SK-N-SH (cell line): ENCODE data around the gene ZBTB34. TPM values are rescaled to one million over a fixed set of nuclear protein-coding genes. Genes with fewer than 3 reads are reported as not detected.

ENCODE experiments used
- CTCF ChIA-PET: fragments of 300-600, 350-600 bp; formaldehyde crosslinking; extraction: SDS; loops from one replicate; lab custom pipeline; 2021; lab: Yijun Ruan, JAX
- POLR2A ChIA-PET: fragments of 350-600 bp; sonication (Branson Sonifier 250); formaldehyde crosslinking; extraction: SDS; loops from one replicate; lab custom pipeline; 2020; ENCODE audit warnings: antibody characterized with exemption, inconsistent platforms; lab: Yijun Ruan, JAX
- DNase-seq: peaks from one replicate; pipeline ENCODE4 v3.0.0; 2012
- H2AFZ ChIP-seq: fragments of 200-600 bp; sonication (generic); 2 replicates; pipeline ENCODE4 v1.8.1; 2016; ENCODE audit warnings: antibody characterized with exemption, mild to moderate bottlenecking, low read depth
- H3F3A ChIP-seq: fragments of 200-600 bp; sonication (generic); replicated peaks from 2 replicates; pipeline ENCODE3; 2016; ENCODE audit warnings: antibody characterized with exemption, mild to moderate bottlenecking; ENCODE audit not compliant: insufficient read depth
- H3K27ac ChIP-seq, 2 experiments: fragments of 200-500 bp in 1 of 2; fragments of 200-600 bp in 1 of 2; sonication (Bioruptor generic) in 1 of 2; sonication (generic), shearing (Covaris generic) in 1 of 2; 2 replicates each; pipeline versions ENCODE4 v1.5.1 to v1.6.1; 2014 to 2016; ENCODE audit warnings: low read depth in 2 of 2, inconsistent platforms in 1 of 2, low read length in 1 of 2, mild to moderate bottlenecking in 1 of 2, mixed read lengths in 1 of 2
- H3K27me3 ChIP-seq: fragments of 200-600 bp; sonication (generic), shearing (Covaris generic); 2 replicates; pipeline ENCODE4 v1.6.1; 2016; ENCODE audit warnings: mixed run types; ENCODE audit not compliant: insufficient read depth
- H3K36me3 ChIP-seq, 2 experiments: fragments of 200-500 bp in 1 of 2; fragments of 200-600 bp in 1 of 2; sonication (Bioruptor generic) in 1 of 2; sonication (generic) in 1 of 2; replicated peaks in 1 of 2; 2 replicates each; pipeline versions ENCODE3 to v1.5.1; 2014 to 2016; ENCODE audit warnings: low read length in 1 of 2, mild to moderate bottlenecking in 1 of 2; ENCODE audit not compliant: insufficient read depth in 2 of 2, control insufficient read depth in 1 of 2
- H3K4me1 ChIP-seq, 2 experiments: fragments of 200-500 bp in 1 of 2; fragments of 200-600 bp in 1 of 2; sonication (Bioruptor generic) in 1 of 2; sonication (generic), shearing (Covaris generic) in 1 of 2; 2 replicates each; pipeline versions ENCODE4 v1.5.1 to v1.6.1; 2014 to 2016; ENCODE audit warnings: low read depth in 1 of 2, low read length in 1 of 2, mixed run types in 1 of 2; ENCODE audit not compliant: insufficient read depth in 2 of 2, control insufficient read depth in 1 of 2
- H3K4me2 ChIP-seq: fragments of 200-600 bp; sonication (generic), shearing (Covaris generic); 2 replicates; pipeline ENCODE4 v1.6.1; 2017; ENCODE audit warnings: mixed run types
- H3K4me3 ChIP-seq, 2 experiments: fragments of 200-500 bp in 1 of 2; fragments of 200-600 bp in 1 of 2; sonication (Bioruptor generic) in 1 of 2; sonication (generic), shearing (Covaris generic) in 1 of 2; 2 replicates each; pipeline versions ENCODE4 v1.5.1 to v1.8.1; 2014 to 2016; ENCODE audit warnings: low read depth in 2 of 2, inconsistent platforms in 1 of 2, low read length in 1 of 2, mild to moderate bottlenecking in 1 of 2, mixed read lengths in 1 of 2, moderate library complexity in 1 of 2
- H3K79me2 ChIP-seq: fragments of 200-600 bp; sonication (generic); 2 replicates; pipeline ENCODE4 v1.8.1; 2017; ENCODE audit warnings: mild to moderate bottlenecking; ENCODE audit not compliant: insufficient read depth
- H3K9ac ChIP-seq: fragments of 200-600 bp; sonication (generic); 2 replicates; pipeline ENCODE4 v1.6.1; 2017; ENCODE audit warnings: mixed run types
- H3K9me2 ChIP-seq: fragments of 200-600 bp; sonication (generic); 2 replicates; pipeline ENCODE4 v1.6.1; 2017; ENCODE audit warnings: mixed run types
- H3K9me3 ChIP-seq: fragments of 200-600 bp; sonication (generic); 2 replicates; pipeline ENCODE4 v1.6.1; 2017; ENCODE audit warnings: mixed run types, mild to moderate bottlenecking, moderate library complexity
- H4K20me1 ChIP-seq: fragments of 200-600 bp; sonication (generic); 2 replicates; pipeline ENCODE4 v1.6.1; 2017; ENCODE audit warnings: mild to moderate bottlenecking, mixed run types; ENCODE audit not compliant: insufficient read depth
- ELF1 ChIP-seq: IDR thresholded peaks from 2 replicates; pipeline ENCODE4 v1.4.0; 2012
- EP300 ChIP-seq, 2 experiments: IDR thresholded peaks; 2 replicates each; pipeline versions ENCODE4 v1.4.0 to v1.6.1; 2012; ENCODE audit warnings: borderline replicate concordance in 1 of 2, low read depth in 1 of 2, low read length in 1 of 2
- EZH2phosphoT487 ChIP-seq: fragments of 200-600 bp; sonication (generic); IDR thresholded peaks from 2 replicates; pipeline ENCODE4 v1.6.1; 2017; ENCODE audit warnings: low read depth, mixed run types, mild to moderate bottlenecking, antibody characterized with exemption, moderate library complexity, borderline replicate concordance
- GABPA ChIP-seq: IDR thresholded peaks from 2 replicates; pipeline ENCODE4 v1.4.0; 2012; ENCODE audit warnings: low read depth, mild to moderate bottlenecking
- IRF3 ChIP-seq: fragments of 150-350 bp; IDR thresholded peaks from 2 replicates; pipeline ENCODE4 v1.6.1; 2016; ENCODE audit warnings: mild to moderate bottlenecking, low read depth, low read length
- JUND ChIP-seq: IDR thresholded peaks from 2 replicates; pipeline ENCODE4 v1.4.0; 2012
- NFIC ChIP-seq: IDR thresholded peaks from 2 replicates; pipeline ENCODE4 v1.4.0; 2012; ENCODE audit warnings: borderline replicate concordance
- POLR2AphosphoS5 ChIP-seq: IDR thresholded peaks from 2 replicates; pipeline ENCODE4 v1.6.1; 2012; ENCODE audit warnings: low read depth, low read length
- RXRA ChIP-seq: IDR thresholded peaks from 2 replicates; pipeline ENCODE4 v1.4.0; 2012; ENCODE audit warnings: low read depth, mild to moderate bottlenecking, borderline replicate concordance
- TCF12 ChIP-seq: IDR thresholded peaks from 2 replicates; pipeline ENCODE4 v1.4.0; 2012
- TEAD4 ChIP-seq: IDR thresholded peaks from 2 replicates; pipeline ENCODE4 v1.4.0; 2012; ENCODE audit warnings: mild to moderate bottlenecking, borderline replicate concordance; ENCODE audit not compliant: insufficient read depth
- USF2 ChIP-seq: fragments of 150-350 bp; IDR thresholded peaks from 2 replicates; pipeline ENCODE4 v1.6.1; 2017; ENCODE audit warnings: antibody characterized with exemption, low read length, low read depth, borderline replicate concordance
- WGBS: methylation state at CpG from one replicate; pipeline ENCODE4 v1.1.6; 2017; ENCODE audit warnings: low lambda C conversion rate; 5-methylcytosine and 5-hydroxymethylcytosine counted together
- polyA plus RNA-seq, 3 experiments: library from polyadenylated mRNA; depleted of rRNA; stranded (reverse); fragments of >200 nt; gene quantifications; 2 replicates each; pipeline ENCODE4 v1.2.3, GENCODE V29; 2012
- TF ChIP-seq, protein P1 (sequence below): IDR thresholded peaks from 2 replicates; pipeline ENCODE4 v1.4.0; 2012; ENCODE audit warnings: low read depth, borderline replicate concordance
- TF ChIP-seq, protein P2 (sequence below): IDR thresholded peaks from 2 replicates; pipeline ENCODE4 v1.6.1; 2012; ENCODE audit warnings: mild to moderate bottlenecking, low read depth, low read length, moderate library complexity
- TF ChIP-seq, protein P3 (sequence below): fragments of 200-600 bp; sonication (generic); IDR thresholded peaks from 2 replicates; pipeline ENCODE4 v1.6.1; 2017; ENCODE audit warnings: antibody characterized with exemption, mild to moderate bottlenecking, moderate library complexity

ZBTB34 gene
- polyA plus RNA-seq, 1 of the 3 experiments (the other 2 are of a cell fraction) = 2.9 TPM

GRCh38 chr9:126844085-126844484, 16.4 kb upstream of the ZBTB34 start (continued):
- TF ChIP-seq USF2 = no peak
- TF ChIP-seq, protein P1, sequence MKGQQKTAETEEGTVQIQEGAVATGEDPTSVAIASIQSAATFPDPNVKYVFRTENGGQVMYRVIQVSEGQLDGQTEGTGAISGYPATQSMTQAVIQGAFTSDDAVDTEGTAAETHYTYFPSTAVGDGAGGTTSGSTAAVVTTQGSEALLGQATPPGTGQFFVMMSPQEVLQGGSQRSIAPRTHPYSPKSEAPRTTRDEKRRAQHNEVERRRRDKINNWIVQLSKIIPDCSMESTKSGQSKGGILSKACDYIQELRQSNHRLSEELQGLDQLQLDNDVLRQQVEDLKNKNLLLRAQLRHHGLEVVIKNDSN = no peak
- TF ChIP-seq, protein P2, sequence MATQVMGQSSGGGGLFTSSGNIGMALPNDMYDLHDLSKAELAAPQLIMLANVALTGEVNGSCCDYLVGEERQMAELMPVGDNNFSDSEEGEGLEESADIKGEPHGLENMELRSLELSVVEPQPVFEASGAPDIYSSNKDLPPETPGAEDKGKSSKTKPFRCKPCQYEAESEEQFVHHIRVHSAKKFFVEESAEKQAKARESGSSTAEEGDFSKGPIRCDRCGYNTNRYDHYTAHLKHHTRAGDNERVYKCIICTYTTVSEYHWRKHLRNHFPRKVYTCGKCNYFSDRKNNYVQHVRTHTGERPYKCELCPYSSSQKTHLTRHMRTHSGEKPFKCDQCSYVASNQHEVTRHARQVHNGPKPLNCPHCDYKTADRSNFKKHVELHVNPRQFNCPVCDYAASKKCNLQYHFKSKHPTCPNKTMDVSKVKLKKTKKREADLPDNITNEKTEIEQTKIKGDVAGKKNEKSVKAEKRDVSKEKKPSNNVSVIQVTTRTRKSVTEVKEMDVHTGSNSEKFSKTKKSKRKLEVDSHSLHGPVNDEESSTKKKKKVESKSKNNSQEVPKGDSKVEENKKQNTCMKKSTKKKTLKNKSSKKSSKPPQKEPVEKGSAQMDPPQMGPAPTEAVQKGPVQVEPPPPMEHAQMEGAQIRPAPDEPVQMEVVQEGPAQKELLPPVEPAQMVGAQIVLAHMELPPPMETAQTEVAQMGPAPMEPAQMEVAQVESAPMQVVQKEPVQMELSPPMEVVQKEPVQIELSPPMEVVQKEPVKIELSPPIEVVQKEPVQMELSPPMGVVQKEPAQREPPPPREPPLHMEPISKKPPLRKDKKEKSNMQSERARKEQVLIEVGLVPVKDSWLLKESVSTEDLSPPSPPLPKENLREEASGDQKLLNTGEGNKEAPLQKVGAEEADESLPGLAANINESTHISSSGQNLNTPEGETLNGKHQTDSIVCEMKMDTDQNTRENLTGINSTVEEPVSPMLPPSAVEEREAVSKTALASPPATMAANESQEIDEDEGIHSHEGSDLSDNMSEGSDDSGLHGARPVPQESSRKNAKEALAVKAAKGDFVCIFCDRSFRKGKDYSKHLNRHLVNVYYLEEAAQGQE = no peak
- TF ChIP-seq, protein P3, sequence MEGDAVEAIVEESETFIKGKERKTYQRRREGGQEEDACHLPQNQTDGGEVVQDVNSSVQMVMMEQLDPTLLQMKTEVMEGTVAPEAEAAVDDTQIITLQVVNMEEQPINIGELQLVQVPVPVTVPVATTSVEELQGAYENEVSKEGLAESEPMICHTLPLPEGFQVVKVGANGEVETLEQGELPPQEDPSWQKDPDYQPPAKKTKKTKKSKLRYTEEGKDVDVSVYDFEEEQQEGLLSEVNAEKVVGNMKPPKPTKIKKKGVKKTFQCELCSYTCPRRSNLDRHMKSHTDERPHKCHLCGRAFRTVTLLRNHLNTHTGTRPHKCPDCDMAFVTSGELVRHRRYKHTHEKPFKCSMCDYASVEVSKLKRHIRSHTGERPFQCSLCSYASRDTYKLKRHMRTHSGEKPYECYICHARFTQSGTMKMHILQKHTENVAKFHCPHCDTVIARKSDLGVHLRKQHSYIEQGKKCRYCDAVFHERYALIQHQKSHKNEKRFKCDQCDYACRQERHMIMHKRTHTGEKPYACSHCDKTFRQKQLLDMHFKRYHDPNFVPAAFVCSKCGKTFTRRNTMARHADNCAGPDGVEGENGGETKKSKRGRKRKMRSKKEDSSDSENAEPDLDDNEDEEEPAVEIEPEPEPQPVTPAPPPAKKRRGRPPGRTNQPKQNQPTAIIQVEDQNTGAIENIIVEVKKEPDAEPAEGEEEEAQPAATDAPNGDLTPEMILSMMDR = no peak
- TF ChIP-seq GABPA = no peak
- TF ChIP-seq ELF1 = no peak
- peak; percentile 84 for TF ChIP-seq JUND
- peak; percentile 89 for TF ChIP-seq NFIC
- TF ChIP-seq IRF3 = no peak
- TF ChIP-seq POLR2AphosphoS5 = peak; percentile 48; the same call in 1 of the 2 replicates
- TF ChIP-seq EZH2phosphoT487 = no peak

DNA sequence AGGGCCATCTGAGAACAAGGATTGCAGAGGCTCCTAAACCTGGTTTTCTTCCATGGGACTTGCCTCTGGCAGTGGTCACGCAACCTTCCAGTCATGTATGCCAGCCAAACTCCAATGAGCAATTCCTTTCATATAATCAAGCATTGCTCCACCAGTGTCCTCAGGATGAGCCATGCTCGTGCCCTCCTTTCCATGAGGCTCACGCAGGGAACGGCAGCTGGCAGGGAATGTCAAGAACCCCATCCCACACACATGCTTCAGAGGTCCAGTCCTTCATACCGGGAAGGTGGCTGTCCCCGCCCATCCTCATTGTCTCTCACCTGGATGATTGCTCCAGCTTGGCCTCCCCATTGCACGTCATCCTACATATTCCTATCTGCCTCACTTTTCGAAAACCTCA, 13.4 kb upstream of the ZBTB34 start:
- Histone ChIP-seq H3K9me2 (no peaks in the 10 kb centered on the region), H3K4me1 (peaks cover 0 to 11% of the 10 kb centered on the region in 2 experiments; a peak in 1 of 4 replicates), H3K4me2 (no peak overlapping the region), H3K27me3 (no peaks in the 10 kb centered on the region; the same call in 1 of the 2 replicates), H3K79me2 (no peaks in the 10 kb centered on the region), H3K9me3 (no peaks in the 10 kb centered on the region), H3K9ac (no peak overlapping the region), H2AFZ (no peak overlapping the region), H3K36me3 (no peaks in the 10 kb centered on the region), H3K27ac (no peak overlapping the region), H4K20me1 (peaks cover 4% of the 10 kb centered on the region; the same call in 1 of the 2 replicates), H3K4me3 (no peak overlapping the region), H3F3A (peaks cover 12% of the 10 kb centered on the region)
- ChIA-PET CTCF (interaction anchor here (1.5 to 3.0 kb wide), 2 partner anchors 12 to 18 kb away, joined by 4 to 19 read pairs; partner anchors contain the start of gene ZBTB34), POLR2A (no interaction called here)
- DNase-seq = no peak
- WGBS = 74% methylated on average over 8 of the region's 8 CpGs
- no peak for TF ChIP-seq RXRA
- TF ChIP-seq, protein P2 = no peak
- TF ChIP-seq, protein P1 = no peak
- no peak for TF ChIP-seq TCF12
- no peak for TF ChIP-seq TEAD4
- TF ChIP-seq NFIC = no peak
- TF ChIP-seq EP300 (IDR thresholded peaks at IDR 0.05; ENCODE audit: borderline replicate concordance in 1 of 2, low read depth in 1 of 2, low read length in 1 of 2) = no peak
